ENCODE results near the gene TMEM63C. TPM values are rescaled to one million over a fixed set of nuclear protein-coding genes. Genes with fewer than 3 reads are reported as not detected.

Gene TMEM63C
- total RNA-seq (1 to 10 TPM in 3 of 5 donors, under 1 TPM in 2; 0.76 to 2.6 (median 1.3) TPM), total RNA-seq (0.06 to 1.3 (median 0.53) reads per million in 29 experiments)
- total RNA-seq (2013): 1.0 TPM

DNA sequence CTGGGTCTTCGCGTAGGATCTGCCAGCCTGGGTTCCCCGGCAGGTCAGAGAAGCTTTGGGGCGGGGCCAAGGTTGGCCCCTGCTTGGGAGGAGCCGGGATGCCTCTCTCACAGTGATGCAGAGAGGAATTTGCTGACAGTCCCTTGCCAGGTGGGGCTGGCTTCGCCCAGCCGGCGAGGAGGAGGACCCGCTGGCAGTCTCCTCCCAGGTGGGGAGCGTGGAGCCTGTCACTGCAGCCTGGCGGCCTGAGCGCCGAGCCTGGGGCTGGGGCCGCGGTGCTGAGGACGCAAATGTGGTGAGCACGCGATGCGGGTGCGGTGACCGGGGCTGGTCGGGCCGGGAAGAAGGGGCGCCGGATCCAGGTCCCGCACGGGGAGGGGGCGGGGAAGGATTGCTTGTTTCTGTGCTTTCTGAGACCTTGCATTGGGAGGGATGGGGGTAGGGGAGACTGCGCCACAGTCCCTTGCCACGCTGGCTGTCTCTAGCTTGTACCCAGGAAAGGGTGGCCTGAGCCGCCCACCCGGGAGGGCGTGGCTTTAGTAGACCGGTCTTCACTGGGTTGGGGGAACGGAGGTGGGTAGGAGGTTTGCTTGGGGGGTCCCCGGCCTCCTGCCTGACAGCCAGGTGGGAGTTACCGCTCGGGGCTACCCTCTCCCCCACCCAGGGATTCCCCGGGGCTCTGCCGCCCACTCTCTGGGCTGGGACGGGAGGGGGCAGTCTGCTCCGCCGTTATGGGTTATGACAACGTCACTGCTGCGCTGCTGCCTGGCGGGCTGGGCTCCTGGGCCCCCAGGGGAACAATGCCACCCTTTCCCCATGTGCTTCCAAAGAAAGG, at the start of gene TMEM63C:
Gene TMEM63C (plus strand): TSS at position 196 of the 835 bp plus-strand sequence. CDS start 37,016 bp downstream, outside the sequence.
- CTCF ChIA-PET: interaction anchor here in 1 of 2 donors (0.6 kb wide), 1 partner anchor 149 kb away, joined by 3 read pairs; no protein-coding TSS in a partner anchor
- POLR2A ChIA-PET: interaction anchor here in 1 of 2 donors (0.5 kb wide), 1 partner anchor 392 kb away, joined by 6 read pairs; no protein-coding TSS in a partner anchor
- Histone ChIP-seq H3K27ac (ENCODE audit: low read length) (no peak within 1 kb of the TSS), H3K4me3 (ENCODE audit: control insufficient read depth in 1 of 2, extremely low read depth in 1 of 2, low read length in 1 of 2) (peak within 1 kb of the TSS; percentile 55 to 76), H3K36me3 (ENCODE audit: control insufficient read depth in 2 of 2, extremely low read depth in 1 of 2, insufficient read depth in 1 of 2, low read length in 1 of 2) (no peaks in the 10 kb centered on the region), H3K9me3 (no peaks in the 10 kb centered on the region), H3K4me1 (ENCODE audit: control insufficient read depth in 1 of 2, extremely low read depth in 1 of 2, insufficient read depth in 2 of 2, low read length in 2 of 2) (peaks cover 3 to 53% of the 10 kb centered on the region in 2 experiments), H3K27me3 (replicated peaks in 1 of 2; ENCODE audit: control insufficient read depth in 2 of 2, extremely low read depth in 1 of 2, insufficient read depth in 2 of 2, low read length in 1 of 2) (peaks cover 0 to 58% of the 10 kb centered on the region in 2 experiments)
- no peaks in the 10 kb centered on the region for H3K36me3 Mint-ChIP-seq
- no peaks in the 10 kb centered on the region for H3K9me3 Mint-ChIP-seq
- peak in 33 of 35 experiments; percentile 4 to 66 (median 31) for DNase-seq
- peak; percentile 77 to 91 (median 82) for ATAC-seq (replicated peaks in 1 of 4)
- peaks cover 13 to 15% (median 14%) of the 10 kb centered on the region in 3 donors for H3K4me1 Mint-ChIP-seq
- peak within 1 kb of the TSS; percentile 71 to 82 (median 71) for H3K4me3 Mint-ChIP-seq
- 0% methylated on average over 36 of the region's 46 CpGs for WGBS (ENCODE audit: insufficient coverage)
- peak within 1 kb of the TSS in 1 of 2 donors; percentile 59 for H3K27ac Mint-ChIP-seq
- H3K27me3 Mint-ChIP-seq: peaks cover 34 to 47% of the 10 kb centered on the region in 2 donors

DNA sequence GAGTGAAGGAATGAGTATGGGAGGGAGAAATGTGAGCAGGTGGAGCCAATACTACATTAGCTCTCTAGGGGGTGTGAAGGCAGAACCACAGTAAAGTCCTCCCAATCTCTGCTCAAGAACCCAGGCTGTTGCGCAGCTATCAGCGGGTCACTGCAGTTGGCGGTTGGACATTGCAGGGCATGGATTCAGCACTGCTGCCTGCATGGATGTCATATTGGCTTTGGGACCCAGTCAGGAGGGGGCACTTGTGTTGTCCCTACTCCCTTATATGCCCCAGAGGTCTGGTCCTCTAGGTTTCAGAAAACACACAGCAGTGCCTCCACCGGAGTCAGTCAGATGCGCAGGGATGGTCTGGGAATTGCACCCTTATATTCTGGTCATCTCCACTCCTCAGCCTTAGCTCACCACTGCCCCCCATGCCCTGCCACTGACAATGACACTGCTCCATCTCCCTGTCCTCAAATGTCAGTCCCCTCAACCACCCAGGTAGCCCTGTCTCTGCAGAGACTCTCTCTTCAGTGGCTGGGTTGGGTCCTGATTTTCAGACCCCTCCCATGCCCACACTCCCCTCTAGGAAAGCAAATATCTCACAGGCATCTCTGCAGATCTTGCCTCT, 49.6 kb upstream of the TMEM63C start:
- POLR2A ChIA-PET: no interaction called here
- CTCF ChIA-PET: interaction anchor here (0.6 kb wide), 2 partner anchors 10 to 478 kb away, joined by 3 to 4 read pairs; partner anchors contain the start of gene ZDHHC22 (in 1 of the 2)
- H3K4me1 ChIP-seq (ENCODE audit: control insufficient read depth in 1 of 2, extremely low read depth in 1 of 2, insufficient read depth in 2 of 2, low read length in 2 of 2): peaks cover 0 to 2% of the 10 kb centered on the region in 2 experiments
- H3K36me3 ChIP-seq (ENCODE audit: control insufficient read depth in 2 of 2, extremely low read depth in 1 of 2, insufficient read depth in 1 of 2, low read length in 1 of 2): no peaks in the 10 kb centered on the region
- H3K4me3 Mint-ChIP-seq: no peak overlapping the region
- no peaks in the 10 kb centered on the region for H3K36me3 Mint-ChIP-seq
- H3K4me3 ChIP-seq (ENCODE audit: control insufficient read depth in 1 of 2, extremely low read depth in 1 of 2, low read length in 1 of 2): no peak overlapping the region
- H3K9me3 Mint-ChIP-seq: peaks cover 0 to 7% (median 0%) of the 10 kb centered on the region in 3 donors
- H3K27ac Mint-ChIP-seq: no peak overlapping the region
- no peaks in the 10 kb centered on the region for H3K9me3 ChIP-seq
- no peak overlapping the region for H3K27ac ChIP-seq (ENCODE audit: low read length)
- ATAC-seq (replicated peaks in 1 of 4) (no peak), DNase-seq (no peak)
- H3K27me3 ChIP-seq (replicated peaks in 1 of 2; ENCODE audit: control insufficient read depth in 2 of 2, extremely low read depth in 1 of 2, insufficient read depth in 2 of 2, low read length in 1 of 2): peaks cover 2 to 69% of the 10 kb centered on the region in 2 experiments
- peaks cover 49 to 82% of the 10 kb centered on the region in 2 donors for H3K27me3 Mint-ChIP-seq
- peaks cover 0 to 14% (median 1%) of the 10 kb centered on the region in 3 donors for H3K4me1 Mint-ChIP-seq
- 77% methylated on average over 5 of the region's 5 CpGs for WGBS (ENCODE audit: insufficient coverage)

DNA sequence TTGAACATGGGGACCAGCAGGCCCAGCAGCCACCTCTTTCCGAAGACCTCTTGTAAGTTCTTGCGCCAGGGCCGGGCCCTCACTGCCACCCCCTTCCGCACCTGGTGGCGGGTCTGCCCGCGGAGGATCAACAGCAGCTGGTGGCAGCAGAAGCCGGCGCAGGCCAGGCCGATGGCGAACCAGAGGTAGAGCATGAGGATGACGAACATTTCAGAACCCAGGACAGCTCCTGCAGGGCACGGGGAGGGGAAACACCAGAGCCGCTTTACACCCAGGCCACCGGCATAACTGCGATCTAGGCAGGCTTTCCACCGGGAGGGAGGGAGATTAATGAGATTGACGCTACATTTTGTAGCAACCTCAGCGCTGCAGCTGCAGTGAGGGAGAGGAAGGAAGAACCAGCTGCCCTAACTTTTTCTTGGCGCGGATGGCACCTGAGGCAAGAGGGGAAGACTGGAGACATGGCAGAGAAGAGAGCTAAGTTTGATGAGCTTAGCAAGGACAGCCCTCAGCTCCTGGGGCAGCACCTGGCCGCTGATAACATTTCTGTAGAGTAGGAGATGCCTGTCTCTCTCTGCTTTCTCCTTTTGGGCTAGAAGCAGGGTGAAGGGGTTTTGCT, 47.8 kb upstream of the TMEM63C start:
- POLR2A ChIA-PET: interaction anchor here in 1 of 2 donors (0.6 kb wide), 1 partner anchor 13 kb away, joined by 12 read pairs; no protein-coding TSS in a partner anchor
- Histone ChIP-seq H3K9me3 (no peaks in the 10 kb centered on the region), H3K27me3 (replicated peaks in 1 of 2; ENCODE audit: control insufficient read depth in 2 of 2, extremely low read depth in 1 of 2, insufficient read depth in 2 of 2, low read length in 1 of 2) (peaks cover 4 to 74% of the 10 kb centered on the region in 2 experiments), H3K4me3 (ENCODE audit: control insufficient read depth in 1 of 2, extremely low read depth in 1 of 2, low read length in 1 of 2) (no peak overlapping the region), H3K27ac (ENCODE audit: low read length) (no peak overlapping the region), H3K36me3 (ENCODE audit: control insufficient read depth in 2 of 2, extremely low read depth in 1 of 2, insufficient read depth in 1 of 2, low read length in 1 of 2) (no peaks in the 10 kb centered on the region), H3K4me1 (ENCODE audit: control insufficient read depth in 1 of 2, extremely low read depth in 1 of 2, insufficient read depth in 2 of 2, low read length in 2 of 2) (peaks cover 0 to 2% of the 10 kb centered on the region in 2 experiments)
- Mint-ChIP-seq H3K9me3 (peaks cover 0 to 7% (median 0%) of the 10 kb centered on the region in 3 donors), H3K4me3 (no peak overlapping the region), H3K27ac (no peak overlapping the region), H3K27me3 (peaks cover 61 to 89% of the 10 kb centered on the region in 2 donors), H3K4me1 (peaks cover 3 to 18% (median 4%) of the 10 kb centered on the region in 3 donors), H3K36me3 (no peaks in the 10 kb centered on the region)
- DNase-seq (peak in 32 of 35 experiments; percentile 17 to 73 (median 46)), ATAC-seq (replicated peaks in 1 of 4) (peak; percentile 43 to 86 (median 64))
- 8% methylated on average over 21 of the region's 22 CpGs for WGBS (ENCODE audit: insufficient coverage)
- CTCF ChIA-PET: no interaction called here

- ATAC-seq (replicated peaks in 1 of 4): no peak
Observed at GRCh38 chr14:77139022-77139421, 42.6 kb upstream of the TMEM63C start.

DNA sequence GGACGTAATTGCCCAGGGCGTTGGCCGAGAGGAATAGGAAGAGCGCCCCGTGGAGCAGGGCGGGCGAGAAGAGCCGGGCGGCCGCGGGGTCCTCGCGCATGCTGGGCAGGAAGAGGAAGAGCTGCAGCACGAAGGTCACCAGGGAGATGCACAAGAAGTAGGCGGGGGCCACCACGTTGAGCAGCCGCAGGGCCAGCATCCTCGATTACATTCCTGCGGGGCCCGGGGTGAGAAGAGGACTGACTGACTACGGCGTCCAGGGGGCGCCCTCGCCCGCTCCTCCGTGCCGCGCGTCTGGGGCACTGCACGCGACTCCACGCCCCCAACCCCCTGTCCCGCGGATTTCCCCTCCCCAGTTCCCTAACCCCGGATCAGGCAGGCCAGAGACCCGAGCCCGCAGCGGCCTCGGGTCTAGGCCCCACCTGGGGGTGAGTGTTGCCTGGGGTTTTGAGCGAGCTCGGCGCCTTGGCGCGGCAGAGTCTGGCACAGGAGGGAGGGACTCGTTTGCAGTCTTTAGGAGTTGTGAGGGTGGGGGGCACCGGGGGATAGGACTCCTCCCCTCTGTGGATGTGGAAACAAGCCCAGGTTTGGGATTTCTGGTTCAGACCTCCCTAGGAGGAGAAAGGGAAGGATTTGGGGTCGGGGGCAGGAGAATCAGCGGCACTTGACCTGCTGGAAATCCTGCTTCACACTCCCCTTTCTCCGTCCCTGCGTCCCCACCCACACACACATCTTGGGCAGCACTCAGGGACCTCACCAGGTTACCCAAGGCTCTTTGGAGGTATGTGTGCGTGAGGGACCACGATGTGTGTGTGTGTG, 41.8 kb upstream of the TMEM63C start:
- H3K4me3 Mint-ChIP-seq: peak overlapping the region; percentile 45 to 67 (median 60)
- ATAC-seq (replicated peaks in 1 of 4): peak in 3 of 4 experiments; percentile 64 to 75 (median 67)
- H3K9me3 Mint-ChIP-seq: no peaks in the 10 kb centered on the region
- ChIA-PET CTCF (interaction anchor here in 1 of 2 donors (0.6 kb wide), 1 partner anchor 177 kb away, joined by 6 read pairs; no protein-coding TSS in a partner anchor), POLR2A (no interaction called here)
- H3K27ac Mint-ChIP-seq: no peak overlapping the region
- H3K36me3 ChIP-seq (ENCODE audit: control insufficient read depth in 2 of 2, extremely low read depth in 1 of 2, insufficient read depth in 1 of 2, low read length in 1 of 2): no peaks in the 10 kb centered on the region
- peaks cover 65 to 86% of the 10 kb centered on the region in 2 donors for H3K27me3 Mint-ChIP-seq
- peaks cover 0 to 26% of the 10 kb centered on the region in 2 experiments for H3K4me1 ChIP-seq (ENCODE audit: control insufficient read depth in 1 of 2, extremely low read depth in 1 of 2, insufficient read depth in 2 of 2, low read length in 2 of 2)
- H3K4me3 ChIP-seq (ENCODE audit: control insufficient read depth in 1 of 2, extremely low read depth in 1 of 2, low read length in 1 of 2): no peak overlapping the region
- no peaks in the 10 kb centered on the region for H3K36me3 Mint-ChIP-seq
- H3K4me1 Mint-ChIP-seq: peaks cover 25 to 28% (median 26%) of the 10 kb centered on the region in 3 donors
- DNase-seq: peak in 14 of 35 experiments; percentile 9 to 55 (median 24)
- no peak overlapping the region for H3K27ac ChIP-seq (ENCODE audit: low read length)
- no peaks in the 10 kb centered on the region for H3K9me3 ChIP-seq
- H3K27me3 ChIP-seq (replicated peaks in 1 of 2; ENCODE audit: control insufficient read depth in 2 of 2, extremely low read depth in 1 of 2, insufficient read depth in 2 of 2, low read length in 1 of 2): peaks cover 11 to 76% of the 10 kb centered on the region in 2 experiments
- WGBS (ENCODE audit: insufficient coverage): 5% methylated on average over 18 of the region's 52 CpGs

More at GRCh38 chr14:77139022-77139421, 42.6 kb upstream of the TMEM63C start:
- H3K27me3 ChIP-seq (replicated peaks in 1 of 2; ENCODE audit: control insufficient read depth in 2 of 2, extremely low read depth in 1 of 2, insufficient read depth in 2 of 2, low read length in 1 of 2): peaks cover 8 to 76% of the 10 kb centered on the region in 2 experiments
- H3K4me1 ChIP-seq (ENCODE audit: control insufficient read depth in 1 of 2, extremely low read depth in 1 of 2, insufficient read depth in 2 of 2, low read length in 2 of 2): peaks cover 0 to 26% of the 10 kb centered on the region in 2 experiments
- ChIA-PET CTCF (no interaction called here), POLR2A (no interaction called here)
- DNase-seq: no peak
- peaks cover 67 to 86% of the 10 kb centered on the region in 2 donors for H3K27me3 Mint-ChIP-seq
- no peak overlapping the region for H3K27ac ChIP-seq (ENCODE audit: low read length)
- H3K27ac Mint-ChIP-seq: no peak overlapping the region
- no peaks in the 10 kb centered on the region for H3K36me3 ChIP-seq (ENCODE audit: control insufficient read depth in 2 of 2, extremely low read depth in 1 of 2, insufficient read depth in 1 of 2, low read length in 1 of 2)
- peaks cover 25 to 29% (median 26%) of the 10 kb centered on the region in 3 donors for H3K4me1 Mint-ChIP-seq
- 86% methylated on average over 13 of the region's 15 CpGs for WGBS (ENCODE audit: insufficient coverage)
- H3K36me3 Mint-ChIP-seq: no peaks in the 10 kb centered on the region
- peak overlapping the region in 2 of 3 donors; percentile 34 to 67 for H3K4me3 Mint-ChIP-seq
- H3K4me3 ChIP-seq (ENCODE audit: control insufficient read depth in 1 of 2, extremely low read depth in 1 of 2, low read length in 1 of 2): no peak overlapping the region
- no peaks in the 10 kb centered on the region for H3K9me3 Mint-ChIP-seq
- no peaks in the 10 kb centered on the region for H3K9me3 ChIP-seq

Data from T-cell (primary cell).